GM21825 (cell line): ENCODE measurements around the gene PTX4.
"Not testable (repeated sequence)": the region's sequence is repeated elsewhere in the genome, so short reads cannot be mapped to it uniquely, and the experiment has no call there.

Experiments used
- ATAC-seq: cut with Tn5 transposase; IDR thresholded peaks from one replicate; pipeline ENCODE4 v1.9.1; 2021; ENCODE audit warnings: mild to moderate bottlenecking, moderate library complexity; ENCODE audit not compliant: unreplicated experiment

Gene PTX4

GRCh38 chr16:1487395-1488053, 1.2 kb downstream of the PTX4 start:
- ATAC-seq = no peak

- no peak for ATAC-seq
Measured at GRCh38 chr16:1486551-1487390, 2.0 kb downstream of the PTX4 start.

- ATAC-seq = no peak
Measured at GRCh38 chr16:1485847-1486496, 2.8 kb downstream of the PTX4 start.

- ATAC-seq = no peak
Measured at GRCh38 chr16:1481906-1482835, 6.6 kb downstream of the PTX4 start.

- ATAC-seq = not testable (repeated sequence)
Measured at GRCh38 chr16:1478937-1479336, 9.8 kb downstream of the PTX4 start.

- no peak for ATAC-seq
Measured at GRCh38 chr16:1477033-1477432, 11.7 kb downstream of the PTX4 start.

- ATAC-seq = no peak
Measured at GRCh38 chr16:1475552-1476114, 13.1 kb downstream of the PTX4 start.

- peak; percentile 71 for ATAC-seq
Measured at GRCh38 chr16:1474796-1475551, 13.8 kb downstream of the PTX4 start, which contains the start of gene CLCN7. TSS of gene CLCN7 (minus strand) at chr16:1475028. CDS start at chr16:1474974, 54 bp downstream.

GRCh38 chr16:1474082-1474795, 14.5 kb downstream of the PTX4 start:
- peak; percentile 26 for ATAC-seq

- no peak for ATAC-seq
Measured at GRCh38 chr16:1472974-1473373, 15.8 kb downstream of the PTX4 start.

GRCh38 chr16:1471569-1472194, 17.1 kb downstream of the PTX4 start:
- no peak for ATAC-seq

- no peak for ATAC-seq
Measured at GRCh38 chr16:1470481-1471251, 18.1 kb downstream of the PTX4 start.

- no peak for ATAC-seq
Measured at GRCh38 chr16:1469693-1470201, 19.0 kb downstream of the PTX4 start.

GRCh38 chr16:1469141-1469540, 19.6 kb downstream of the PTX4 start:
- ATAC-seq = not testable (repeated sequence)

GRCh38 chr16:1468426-1468810, 20.3 kb downstream of the PTX4 start:
- ATAC-seq = no peak

- ATAC-seq = no peak
Measured at GRCh38 chr16:1466968-1467521, 21.7 kb downstream of the PTX4 start.

- no peak for ATAC-seq
Measured at GRCh38 chr16:1466054-1466453, 22.7 kb downstream of the PTX4 start.
